ENCODE measurements around the gene ZNF784. TPM values are rescaled to one million over a fixed set of nuclear protein-coding genes. Genes with fewer than 3 reads are reported as not detected.
A peak's percentile ranks its signal among the peaks of the same experiment; 100 is the strongest.

The ZNF784 gene
- total and polyA plus RNA-seq, 9 of the 15 experiments (the other 6 are each of a cell fraction or from before 2014, with no cell fraction given), result 0.14 to 6.1 (median 2.1) TPM

GRCh38 chr19:55660404-55660803 lies 36.0 kb upstream of the ZNF784 start (continued):
- TF ChIP-seq, protein P1, sequence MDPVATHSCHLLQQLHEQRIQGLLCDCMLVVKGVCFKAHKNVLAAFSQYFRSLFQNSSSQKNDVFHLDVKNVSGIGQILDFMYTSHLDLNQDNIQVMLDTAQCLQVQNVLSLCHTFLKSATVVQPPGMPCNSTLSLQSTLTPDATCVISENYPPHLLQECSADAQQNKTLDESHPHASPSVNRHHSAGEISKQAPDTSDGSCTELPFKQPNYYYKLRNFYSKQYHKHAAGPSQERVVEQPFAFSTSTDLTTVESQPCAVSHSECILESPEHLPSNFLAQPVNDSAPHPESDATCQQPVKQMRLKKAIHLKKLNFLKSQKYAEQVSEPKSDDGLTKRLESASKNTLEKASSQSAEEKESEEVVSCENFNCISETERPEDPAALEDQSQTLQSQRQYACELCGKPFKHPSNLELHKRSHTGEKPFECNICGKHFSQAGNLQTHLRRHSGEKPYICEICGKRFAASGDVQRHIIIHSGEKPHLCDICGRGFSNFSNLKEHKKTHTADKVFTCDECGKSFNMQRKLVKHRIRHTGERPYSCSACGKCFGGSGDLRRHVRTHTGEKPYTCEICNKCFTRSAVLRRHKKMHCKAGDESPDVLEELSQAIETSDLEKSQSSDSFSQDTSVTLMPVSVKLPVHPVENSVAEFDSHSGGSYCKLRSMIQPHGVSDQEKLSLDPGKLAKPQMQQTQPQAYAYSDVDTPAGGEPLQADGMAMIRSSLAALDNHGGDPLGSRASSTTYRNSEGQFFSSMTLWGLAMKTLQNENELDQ (CRISPR knock-in tag; IDR thresholded peaks at IDR 0.05; ENCODE audit: borderline replicate concordance), result no peak

GRCh38 chr19:55659822-55660221 lies 35.5 kb upstream of the ZNF784 start:
- no peaks in the 10 kb centered on the region for H3K27me3 ChIP-seq (ENCODE audit: control insufficient read depth in 2 of 2, insufficient read depth in 2 of 2, low read length in 2 of 2)
- peaks cover 67% of the 10 kb centered on the region for H4K20me1 ChIP-seq (replicated peaks; ENCODE audit: control insufficient read depth, insufficient read depth, low read length)
- intact Hi-C loops (cut with micrococcal nuclease), result no loop called here
- in situ Hi-C loops (cut with MboI), result no loop called here
- POLR2A ChIA-PET, result interaction anchor here (0.6 kb wide), 1 partner anchor 274 kb away, joined by 3 read pairs; no protein-coding TSS in a partner anchor
- no peak overlapping the region; the same call in 2 of the 3 replicates for H3K27ac ChIP-seq (ENCODE audit: extremely low read depth, low read depth, low read length)
- no TSS peak for BruUV-seq (replicated peaks)
- no peak for FAIRE-seq
- 84% methylated on average over 3 of the region's 9 CpGs for WGBS (ENCODE audit: insufficient coverage, low coverage, missing lambda C conversion rate)
- no peak overlapping the region for H3K4me3 ChIP-seq
- CTCF ChIA-PET (ENCODE audit: low intra/inter-chr PET ratio), result no interaction called here
- H3K36me3 ChIP-seq (ENCODE audit: control insufficient read depth, insufficient read depth, low read length), result peaks cover 93% of the 10 kb centered on the region
- peaks cover 97% of the 10 kb centered on the region for H3K79me2 ChIP-seq (ENCODE audit: control insufficient read depth, insufficient read depth, low read length)
- ATAC-seq, result no peak
- TF ChIP-seq SPI1 (IDR thresholded peaks at IDR 0.05; ENCODE audit: borderline replicate concordance, low read depth, low read length), result peak; percentile 85
- TF ChIP-seq RNF2 (IDR thresholded peaks at IDR 0.05), result no peak
- no peaks in the 10 kb centered on the region for H3K9me3 ChIP-seq (replicated peaks; ENCODE audit: control insufficient read depth, insufficient read depth, low read depth, low read length)
- H2AFZ ChIP-seq (ENCODE audit: low read depth, low read length), result no peak overlapping the region
- no peak for DNase-seq (ENCODE audit: extremely low read depth in 1 of 4, low spot score in 3 of 4)
- H3K4me1 ChIP-seq (replicated peaks in 1 of 2; ENCODE audit: control insufficient read depth in 2 of 2, insufficient read depth in 2 of 2, low read length in 2 of 2), result peaks cover 20 to 25% of the 10 kb centered on the region in 2 experiments; a peak in 4 of 5 replicates
- no peak overlapping the region for H3K4me2 ChIP-seq (ENCODE audit: insufficient read depth, low read length)
- H3K9me1 ChIP-seq (ENCODE audit: control insufficient read depth, insufficient read depth, low read length), result peaks cover 10% of the 10 kb centered on the region
- H3K9ac ChIP-seq (ENCODE audit: insufficient read depth in 1 of 2, low read depth in 2 of 2, low read length in 2 of 2), result peak overlapping the region in 1 of 2 experiments; percentile 72; a peak in 2 of 4 replicates

All from K562 (cell line).